HG03432 (cell line): ENCODE results near the gene ETAA1.

ENCODE experiments used
- ATAC-seq: cut with Tn5 transposase; IDR thresholded peaks from one replicate; pipeline ENCODE4 v1.9.1; 2021; ENCODE audit warnings: mild to moderate bottlenecking, moderate library complexity; ENCODE audit not compliant: unreplicated experiment

Gene ETAA1

DNA sequence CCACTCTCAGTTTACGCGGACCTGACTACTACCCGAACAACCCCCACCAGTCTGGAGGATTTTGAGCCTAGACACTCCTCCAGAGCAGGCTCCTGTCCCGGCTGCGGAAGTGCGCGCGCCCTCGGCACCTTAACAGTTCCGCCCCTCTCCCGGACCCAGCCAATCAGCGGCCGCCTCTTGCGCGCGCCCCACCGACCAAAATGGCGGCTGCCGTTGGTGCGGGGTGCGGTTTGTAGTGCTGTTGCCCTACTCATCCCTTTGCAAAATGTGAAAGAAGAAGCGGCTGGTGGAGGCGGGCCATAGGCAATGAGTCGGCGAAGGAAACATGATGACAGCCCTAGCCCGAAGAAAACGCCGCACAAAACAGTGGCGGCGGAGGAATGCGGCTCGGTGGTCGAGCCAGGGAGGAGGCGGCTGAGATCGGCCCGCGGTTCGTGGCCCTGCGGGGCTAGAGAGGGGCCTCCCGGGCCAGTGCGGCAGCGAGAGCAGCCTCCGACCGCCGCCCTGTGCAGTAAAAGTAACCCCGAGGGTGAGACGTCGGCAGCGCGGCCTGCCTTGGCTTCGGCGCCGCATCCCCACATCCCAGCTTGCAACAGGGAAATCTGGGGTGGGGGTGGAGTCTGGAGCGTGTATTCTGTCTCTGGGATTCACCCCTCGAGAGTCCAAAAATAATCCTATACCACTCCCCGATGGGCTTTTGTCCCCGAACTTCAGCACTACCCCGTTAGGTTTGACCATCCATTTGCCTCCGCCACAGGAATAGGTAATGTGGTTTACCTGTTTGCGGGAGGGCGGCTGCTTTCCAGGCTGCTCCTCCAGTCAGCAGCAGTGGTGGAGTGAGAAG lies at the start of gene ETAA1:
Gene ETAA1 (plus strand): TSS at position 191 of the 844 bp plus-strand sequence. CDS start 116 bp downstream, at position 307.
- peak; percentile 100 for ATAC-seq

DNA sequence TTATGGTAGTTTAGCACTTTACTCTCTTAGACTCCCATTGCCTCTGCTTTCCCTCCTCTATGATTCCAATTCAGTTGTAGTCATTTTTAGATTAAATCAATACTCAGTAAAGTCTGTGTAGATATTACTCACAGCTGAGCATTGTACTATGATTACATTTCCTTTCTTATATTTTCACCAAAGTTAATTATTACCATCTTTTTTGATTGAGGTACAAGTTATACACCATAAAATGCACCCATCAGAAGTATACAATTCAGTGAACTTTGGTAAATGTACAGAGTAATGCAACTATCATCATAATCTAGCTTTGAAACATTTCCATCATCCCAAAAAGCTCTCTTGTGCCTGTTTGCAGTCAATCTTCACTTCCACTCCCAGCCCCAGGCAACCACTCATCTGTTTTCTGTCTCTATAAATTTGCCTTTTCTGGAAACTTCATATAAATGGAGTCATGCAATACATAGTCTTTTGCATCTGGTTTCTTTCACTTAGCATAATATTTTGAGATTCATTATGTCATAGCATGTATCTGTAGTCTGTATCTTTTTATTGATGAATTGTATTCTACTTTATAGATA lies 30.2 kb upstream of the ETAA1 start:
- no peak for ATAC-seq

DNA sequence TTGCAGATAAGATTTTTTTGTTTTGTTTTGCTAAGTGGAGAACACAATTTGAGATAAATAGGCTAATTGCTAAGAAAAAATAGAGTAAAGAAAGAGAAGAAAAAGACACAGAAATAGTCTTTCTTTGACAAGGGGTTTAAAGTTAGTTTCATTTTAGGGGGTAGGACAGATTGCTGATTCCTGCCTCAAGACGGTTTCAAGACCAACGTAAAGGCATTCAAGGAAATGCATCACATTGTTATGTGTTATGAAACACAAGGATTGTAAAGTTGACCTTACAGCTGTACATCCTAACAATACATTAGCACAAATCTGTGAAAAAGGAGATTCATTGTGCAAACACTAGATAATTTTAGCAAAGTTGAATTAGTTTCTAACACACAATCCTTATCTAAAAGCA lies 22.7 kb upstream of the ETAA1 start:
- ATAC-seq, result no peak

DNA sequence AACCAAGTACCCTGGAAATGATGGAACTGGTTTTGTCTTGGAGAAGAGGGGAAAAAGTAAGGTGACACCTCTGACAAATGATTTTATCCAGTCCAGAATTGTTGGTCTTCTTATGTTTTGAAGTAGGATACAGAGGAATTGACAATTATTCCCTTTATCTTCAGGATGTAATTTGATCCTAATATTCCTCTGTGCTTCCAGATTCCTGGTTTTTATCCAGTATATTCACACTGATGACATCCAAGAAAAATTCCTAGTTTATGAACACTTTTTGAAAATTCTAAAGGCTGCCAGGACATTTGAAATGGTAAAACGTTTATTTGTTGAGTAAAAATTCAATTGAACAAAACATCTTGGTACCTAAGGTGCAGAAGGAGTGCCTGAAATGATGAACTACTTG lies 22.2 kb upstream of the ETAA1 start:
- no peak for ATAC-seq

DNA sequence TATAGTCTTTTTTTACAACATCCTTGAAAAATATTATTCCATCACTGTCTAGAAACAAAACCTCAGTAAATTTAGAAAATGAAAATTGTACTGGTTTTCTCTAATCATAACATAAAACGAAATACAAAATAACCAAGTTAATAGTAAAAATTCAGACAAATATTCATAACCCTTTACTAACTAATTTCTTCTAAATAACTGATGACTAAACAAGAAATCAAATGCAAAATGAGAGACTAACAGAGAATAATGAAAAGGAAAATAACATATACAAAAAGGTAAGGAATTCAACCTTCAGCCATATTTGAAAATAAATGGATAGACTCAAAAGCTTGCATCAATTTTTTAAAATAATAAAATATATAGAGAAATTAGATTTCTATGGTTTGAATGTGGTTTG lies 18.6 kb upstream of the ETAA1 start:
- ATAC-seq, result no peak

DNA sequence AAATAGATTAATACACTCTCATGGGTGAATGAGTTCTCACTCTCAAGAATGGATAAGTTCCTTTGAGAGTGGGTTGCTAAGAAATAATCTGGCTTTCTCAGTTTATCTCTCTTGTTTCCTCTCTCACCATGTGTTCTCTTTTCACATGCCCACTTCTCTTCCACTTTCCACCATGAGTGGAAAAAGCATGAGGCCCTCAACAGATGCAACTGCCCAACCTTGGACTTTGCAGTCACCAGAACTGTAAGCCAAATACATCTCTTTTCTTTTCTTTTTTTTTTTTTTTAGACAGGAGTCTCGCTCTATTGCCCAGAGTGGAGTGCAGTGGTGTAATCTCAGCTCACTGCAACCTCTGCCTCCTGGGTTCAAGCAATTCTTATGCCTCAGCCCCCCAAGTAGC lies 18.1 kb upstream of the ETAA1 start:
- no peak for ATAC-seq

DNA sequence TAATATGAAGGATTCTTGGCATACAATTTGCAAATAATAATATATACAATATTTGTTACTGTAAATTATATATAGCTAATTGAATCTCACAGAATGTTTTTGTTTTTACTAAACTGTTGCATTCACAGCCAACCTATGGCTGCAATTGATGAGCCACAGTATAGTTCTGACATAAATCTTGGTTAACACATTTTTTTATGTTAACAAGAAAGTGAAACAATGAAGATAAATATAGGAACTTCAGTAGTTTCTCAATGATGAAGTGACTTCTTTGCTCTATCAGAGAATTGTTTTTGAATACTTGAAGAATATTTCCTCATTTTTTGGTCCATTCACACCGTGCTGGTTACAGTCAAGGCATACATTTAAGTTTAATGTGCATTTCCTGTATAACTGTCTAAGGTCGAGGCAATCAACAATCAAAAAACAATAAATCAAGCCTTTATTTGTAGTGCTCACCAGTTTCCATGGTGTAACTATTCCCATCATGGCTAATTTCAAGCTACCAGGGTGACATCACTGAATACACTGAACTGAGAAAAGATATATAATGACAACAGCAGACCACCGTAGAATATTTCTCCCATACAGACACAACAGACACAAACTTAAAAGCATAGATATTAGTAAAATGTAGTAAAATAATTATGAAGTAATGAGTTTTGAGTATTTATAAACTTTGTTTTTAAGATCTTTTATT lies 12.9 kb upstream of the ETAA1 start:
- ATAC-seq, result no peak

DNA sequence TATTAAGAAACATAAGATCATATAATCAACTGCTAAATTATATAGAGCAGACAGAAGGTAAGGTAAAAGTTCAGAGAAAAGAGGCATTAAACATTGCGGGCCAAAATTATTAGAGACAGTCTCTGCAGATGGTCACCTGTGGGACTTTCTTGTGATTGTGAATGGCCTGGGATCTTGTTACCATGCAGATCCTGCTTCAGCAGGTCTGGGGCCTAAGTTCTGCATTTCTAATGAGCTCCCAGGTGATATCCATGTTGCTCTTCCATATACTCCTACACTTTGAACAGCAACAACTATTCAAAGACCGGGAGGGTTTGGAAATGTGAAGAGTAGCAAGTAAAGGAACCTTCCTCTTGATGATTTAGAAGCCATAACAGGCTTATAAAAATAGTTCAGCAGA lies 8.5 kb upstream of the ETAA1 start:
- ATAC-seq, result no peak

DNA sequence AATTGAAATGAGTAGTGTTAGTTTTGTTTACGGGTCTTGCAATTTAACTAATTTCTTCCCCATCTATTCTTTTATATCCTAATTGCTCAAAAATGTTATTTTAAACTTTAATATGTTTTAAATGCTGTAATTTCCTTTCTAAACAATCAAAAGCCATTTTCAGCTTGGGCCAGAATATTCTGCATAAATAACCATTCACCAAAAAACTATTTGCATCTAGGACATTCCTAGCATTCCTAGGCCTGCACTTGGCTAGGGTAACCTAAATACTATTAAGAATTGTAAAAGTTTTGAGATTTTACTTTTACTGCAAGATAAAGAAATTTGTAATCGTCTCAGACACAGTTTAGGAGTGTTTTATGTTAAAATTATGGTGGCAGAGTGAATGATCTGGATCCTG lies 7.8 kb upstream of the ETAA1 start:
- no peak for ATAC-seq

DNA sequence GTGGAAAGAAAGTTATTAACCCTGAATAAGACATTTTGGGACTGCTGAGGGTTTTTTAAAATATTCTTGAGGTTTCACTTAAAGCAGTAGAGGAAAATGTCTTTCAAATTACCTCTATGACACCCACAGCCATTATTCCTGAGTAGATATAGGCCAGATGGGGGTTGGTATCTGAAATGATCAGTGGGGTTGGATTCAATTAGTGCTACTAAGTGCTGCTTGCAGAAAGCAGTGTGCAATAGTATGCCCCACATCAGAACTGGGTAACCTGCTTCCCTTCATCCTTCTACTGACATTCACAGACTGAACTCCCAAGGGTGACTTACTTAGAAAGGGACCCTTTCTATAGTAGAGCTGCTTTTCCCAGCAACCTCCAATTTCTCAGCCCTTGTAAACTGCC lies 7.3 kb upstream of the ETAA1 start:
- ATAC-seq, result no peak

DNA sequence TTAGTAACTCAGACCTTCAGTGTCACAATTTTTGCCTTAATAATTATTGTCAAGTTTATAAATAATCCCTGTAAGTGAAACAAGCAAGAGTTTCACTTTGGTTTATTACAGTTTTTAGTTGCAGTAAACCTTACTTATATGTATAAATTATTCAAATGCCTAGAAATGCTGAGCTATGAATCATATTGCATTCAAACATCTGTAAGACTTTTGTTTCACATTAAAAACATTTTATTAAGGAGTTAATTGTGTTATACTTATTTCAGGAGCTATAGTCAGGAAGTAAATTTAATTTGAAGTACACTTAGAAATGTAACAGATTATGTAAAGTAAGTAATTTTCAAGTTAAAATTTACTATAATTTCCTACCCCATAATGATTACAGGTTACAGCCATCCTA lies 3.9 kb upstream of the ETAA1 start:
- ATAC-seq, result no peak

DNA sequence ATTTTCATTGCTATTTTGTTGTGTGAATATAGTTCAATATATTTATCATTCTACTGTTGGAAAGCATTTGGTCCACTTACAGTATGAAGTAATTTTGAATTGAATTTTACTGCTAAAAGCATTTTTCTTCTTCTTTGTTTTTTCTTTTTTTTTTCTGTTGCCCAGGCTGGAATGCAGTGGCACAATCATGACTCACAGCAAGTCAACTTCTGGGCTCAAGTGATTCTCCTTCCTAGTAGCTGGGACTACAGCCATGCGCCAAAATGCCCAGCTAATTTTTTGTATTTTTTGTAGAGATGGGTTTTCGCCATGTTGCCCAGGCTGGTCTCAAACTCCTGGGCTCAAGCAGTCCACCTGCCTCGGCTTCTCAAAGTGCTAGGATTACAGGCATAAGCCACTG lies 2.4 kb upstream of the ETAA1 start:
- no peak for ATAC-seq

DNA sequence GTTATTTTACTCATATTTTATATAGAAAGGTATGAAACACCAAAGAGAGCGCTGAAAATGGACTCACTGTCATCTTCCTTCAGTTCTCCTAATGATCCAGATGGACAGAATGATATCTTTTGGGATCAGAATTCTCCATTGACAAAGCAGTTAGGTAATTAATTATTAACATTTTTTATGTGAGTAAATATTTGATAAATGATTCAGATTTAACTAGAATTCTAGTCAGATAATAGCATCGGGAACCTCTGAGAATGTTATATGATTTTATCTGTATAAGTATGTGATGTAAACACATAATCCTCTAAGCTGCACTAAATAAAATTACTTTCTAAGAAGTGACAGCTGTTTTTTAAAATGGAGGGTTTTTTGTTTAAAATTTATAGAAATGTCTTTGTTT lies 2.0 kb downstream of the ETAA1 start:
- ATAC-seq, result no peak

DNA sequence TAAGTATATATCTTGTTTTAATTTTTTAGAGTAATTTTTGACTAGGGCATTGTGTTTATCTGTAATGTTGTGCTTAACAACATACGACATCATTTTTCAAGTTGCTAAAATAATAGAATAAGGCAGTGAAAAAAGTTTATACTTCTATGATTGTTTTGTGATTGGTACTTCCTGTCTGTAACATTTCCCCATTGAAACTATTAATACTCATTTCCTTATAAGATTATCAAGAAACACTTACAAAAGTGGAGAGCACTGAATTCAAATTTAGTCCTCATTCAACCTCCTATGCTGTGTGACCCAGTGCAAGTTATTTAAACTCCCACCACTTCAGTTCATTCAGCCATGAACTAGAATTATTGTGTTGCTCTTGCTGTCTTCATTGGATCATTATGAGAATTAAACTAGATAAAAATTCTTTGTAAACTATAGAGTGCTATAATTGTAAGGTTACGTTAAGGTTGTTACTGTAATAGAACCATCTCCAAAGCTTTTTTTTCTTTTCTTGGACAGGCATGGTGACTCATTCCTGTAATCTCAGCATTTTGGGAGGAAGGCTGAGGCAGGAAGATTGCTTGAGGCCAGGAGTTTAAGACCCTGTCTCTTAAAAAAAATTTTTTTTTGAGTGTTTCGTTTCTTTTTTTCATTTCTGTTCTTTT lies 2.8 kb downstream of the ETAA1 start:
- no peak for ATAC-seq

DNA sequence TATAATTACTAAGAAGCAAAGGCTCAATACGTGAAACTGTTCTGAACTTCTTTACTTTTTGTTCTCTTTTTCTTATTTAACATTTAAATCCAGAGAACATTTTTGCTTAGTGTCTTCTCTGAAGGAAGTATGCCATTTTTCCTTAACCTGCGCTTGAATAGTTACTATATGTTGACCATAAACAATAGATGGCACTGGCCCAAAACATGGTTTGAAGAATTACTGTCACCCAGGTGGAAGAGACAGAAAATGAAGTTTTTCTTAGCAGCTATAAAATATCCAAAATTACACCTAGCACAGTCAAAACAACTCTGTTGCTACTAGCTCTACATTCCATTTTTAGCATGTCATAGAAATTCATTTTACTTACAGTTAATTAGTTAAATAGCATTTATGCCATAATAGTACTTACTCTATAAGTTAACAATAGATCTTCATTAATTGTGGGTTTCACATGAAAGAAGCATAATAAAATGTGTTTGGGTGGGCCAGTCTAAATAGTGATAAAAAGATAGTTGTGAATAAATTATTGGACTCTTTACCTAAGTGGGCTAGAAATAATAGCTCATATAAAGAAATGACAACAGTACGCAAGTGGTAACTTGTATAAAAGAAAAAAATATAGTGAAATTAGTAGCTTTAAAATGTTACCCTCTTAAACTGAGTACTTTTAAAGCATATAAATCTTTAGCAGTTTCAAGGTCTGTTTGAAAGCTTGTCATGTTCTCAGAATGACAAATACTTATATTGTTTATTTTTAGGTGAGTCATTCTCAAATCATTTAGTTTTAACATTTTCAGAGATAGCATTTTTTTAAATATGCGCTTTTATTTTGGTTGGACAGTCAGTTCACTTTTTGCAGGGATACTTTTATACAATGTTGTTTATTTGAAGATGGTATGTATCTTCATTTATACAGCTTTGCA lies 3.7 kb downstream of the ETAA1 start:
- no peak for ATAC-seq

DNA sequence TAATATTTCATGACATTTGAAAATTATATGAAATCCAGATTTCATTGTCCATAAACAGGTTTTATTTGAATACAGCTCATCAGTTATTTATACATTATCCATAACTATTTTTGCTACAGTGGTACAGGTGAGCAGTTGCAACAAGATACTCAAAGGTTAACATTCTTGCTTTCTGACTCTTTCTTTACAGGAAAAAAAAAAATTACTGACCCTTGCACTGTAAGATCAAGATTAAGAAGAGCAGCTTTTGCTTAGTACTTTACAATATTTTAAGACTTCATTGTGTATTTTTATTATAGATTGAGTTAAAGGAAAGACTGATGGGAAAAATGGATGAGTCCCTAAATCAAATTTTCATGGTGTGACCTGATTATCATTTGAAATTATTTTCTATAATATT lies 11.2 kb downstream of the ETAA1 start:
- ATAC-seq, result no peak

DNA sequence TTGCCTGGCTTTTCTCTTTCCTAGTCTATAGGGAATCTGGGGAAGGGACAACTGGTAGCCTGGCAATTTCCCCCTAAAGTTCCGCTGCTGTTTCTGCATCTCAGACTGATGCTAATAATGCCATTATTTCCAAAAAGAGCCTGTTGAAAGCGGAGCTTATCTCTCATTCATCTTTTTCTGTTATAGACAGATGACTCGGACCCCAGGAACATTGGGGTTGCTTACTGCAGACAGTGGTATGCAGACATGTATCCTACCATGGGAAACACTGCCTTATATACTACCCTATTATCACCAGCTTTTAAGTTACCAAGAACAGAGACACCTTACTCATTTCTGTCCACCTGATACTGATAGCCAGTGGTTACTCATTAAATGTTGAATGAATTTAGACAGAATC lies 15.3 kb downstream of the ETAA1 start:
- ATAC-seq, result no peak

DNA sequence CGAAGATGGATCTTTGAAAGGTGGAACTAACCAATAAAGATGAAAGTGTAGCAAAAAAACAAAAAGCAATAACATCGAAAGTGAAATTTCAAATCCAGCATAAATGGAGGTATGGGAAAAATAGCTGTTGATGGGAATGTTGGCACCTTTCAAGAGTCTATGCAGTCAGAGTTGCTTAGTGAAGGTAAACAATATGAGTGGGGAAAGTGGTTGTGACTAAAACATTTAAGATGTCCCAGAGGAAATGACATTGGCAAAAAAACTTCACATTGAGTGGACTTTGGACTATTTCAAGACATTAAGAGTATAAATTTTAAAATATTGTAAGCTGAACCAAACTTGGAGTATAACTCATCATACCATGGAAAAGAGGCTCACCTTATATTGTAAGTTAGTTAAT lies 17.7 kb downstream of the ETAA1 start:
- ATAC-seq, result no peak

DNA sequence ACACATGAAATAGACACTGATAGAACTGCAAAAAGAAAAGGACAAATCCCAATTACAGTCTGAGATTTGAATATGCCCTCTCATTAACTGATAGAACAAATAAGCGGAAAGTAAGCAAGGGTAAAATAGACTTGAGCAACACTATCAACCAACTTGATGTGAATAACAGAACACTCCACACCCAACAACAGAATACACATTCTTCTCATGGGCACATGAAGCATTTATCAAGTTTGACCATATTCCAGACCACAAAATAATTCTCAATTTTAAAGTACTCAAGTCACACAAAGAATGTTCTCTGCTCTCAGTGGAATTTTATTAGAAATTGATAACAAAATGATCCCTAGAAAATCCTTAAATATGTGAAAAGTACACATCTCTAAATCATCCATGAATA lies 19.0 kb downstream of the ETAA1 start:
- no peak for ATAC-seq

DNA sequence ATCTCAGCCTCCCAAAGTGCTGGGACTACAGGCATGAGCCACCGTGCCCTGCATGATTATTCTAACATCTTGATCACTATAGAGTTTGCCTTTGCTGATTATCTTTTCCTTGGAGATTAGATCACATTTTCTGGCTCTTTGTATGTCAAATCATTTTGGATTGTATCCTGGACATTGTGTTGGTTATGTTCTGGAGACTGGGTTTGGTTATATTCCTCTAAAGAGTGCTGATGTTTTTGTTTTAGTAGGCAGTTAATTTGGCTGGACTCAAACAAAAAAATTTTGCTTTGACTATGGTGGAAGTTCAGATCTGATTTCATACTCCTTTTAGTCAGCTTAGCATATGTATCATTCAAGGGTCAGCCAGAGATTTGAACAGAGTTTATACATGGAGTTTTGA lies 26.4 kb downstream of the ETAA1 start:
- ATAC-seq, result no peak

DNA sequence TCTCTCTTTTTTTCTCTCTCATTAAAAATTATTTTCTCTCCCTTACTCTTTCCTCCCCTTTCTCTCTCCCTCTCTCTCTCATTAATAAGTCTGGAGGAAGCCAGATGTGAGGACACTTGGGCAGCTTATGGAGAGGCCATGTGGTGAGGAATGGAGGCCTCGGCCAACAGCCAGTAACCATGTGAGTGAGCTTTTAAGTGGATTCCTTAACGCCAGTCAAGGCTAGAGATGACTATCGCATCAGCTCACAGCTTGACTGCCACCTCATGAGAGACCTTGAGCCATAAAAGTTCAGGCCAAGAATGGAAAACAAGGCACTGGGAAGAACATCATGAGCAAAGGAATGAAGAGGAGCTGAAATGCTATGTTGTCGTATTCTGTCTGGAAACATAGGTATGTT lies 39.1 kb downstream of the ETAA1 start:
- no peak for ATAC-seq
